IMR-90 (cell line): ENCODE results near the gene CTNNA2. TPM values are rescaled to one million over a fixed set of nuclear protein-coding genes. Genes with fewer than 3 reads are reported as not detected.

ENCODE experiments used
- ATAC-seq: fragments of 200-7000 bp; cut with Tn5 transposase; 2 replicates; pipeline ENCODE4 v1.9.1; 2020; ENCODE audit warnings: low read depth, mild to moderate bottlenecking, moderate library complexity
- BruUV-seq: library from RNA; stranded (reverse); fragments of 400-500 nt; replicated peaks from 2 replicates; lab custom pipeline; 2021; lab: Mats Ljungman, UMichigan
- CTCF ChIA-PET: fragments of 300-600 bp; formaldehyde crosslinking; extraction: SDS; loops from one replicate; lab custom pipeline; 2021; ENCODE audit warnings: antibody characterized with exemption; lab: Yijun Ruan, JAX
- POLR2A ChIA-PET: fragments of 300-600 bp; sonication (Branson Sonifier 250); formaldehyde crosslinking; loops from one replicate; lab custom pipeline; 2022; ENCODE audit warnings: antibody characterized with exemption; ENCODE audit not compliant: unreplicated experiment; lab: Charles Lee
- DNase-seq: peaks from one replicate; pipeline ENCODE4 v3.0.0; 2013
- H2AFZ ChIP-seq: replicated peaks from 2 replicates; pipeline ENCODE3; 2013; ENCODE audit warnings: low read length, mild to moderate bottlenecking; ENCODE audit not compliant: poor library complexity
- H2AK5ac ChIP-seq: 2 replicates; pipeline ENCODE4 v1.6.1; 2013; ENCODE audit warnings: low read depth, low read length, inconsistent platforms
- H2AK9ac ChIP-seq: replicated peaks from 2 replicates; pipeline ENCODE3; 2013; ENCODE audit warnings: mild to moderate bottlenecking, low read depth, low read length, moderate library complexity; ENCODE audit not compliant: poor library complexity
- H2BK120ac ChIP-seq: 2 replicates; pipeline ENCODE4 v1.6.1; 2013; ENCODE audit warnings: low read depth, low read length, inconsistent platforms
- H2BK15ac ChIP-seq: 3 replicates; pipeline ENCODE4 v1.6.1; 2013; ENCODE audit warnings: low read depth, low read length, inconsistent platforms
- H2BK20ac ChIP-seq: 2 replicates; pipeline ENCODE4 v1.6.1; 2013; ENCODE audit warnings: low read depth, mild to moderate bottlenecking, inconsistent platforms, low read length, moderate library complexity
- H2BK5ac ChIP-seq: 2 replicates; pipeline ENCODE4 v1.6.1; 2013; ENCODE audit warnings: mild to moderate bottlenecking, low read depth, low read length, inconsistent platforms; ENCODE audit not compliant: poor library complexity, severe bottlenecking
- H3K14ac ChIP-seq: replicated peaks from 2 replicates; pipeline ENCODE4 v1.6.1; 2013; ENCODE audit warnings: low read depth, low read length, inconsistent platforms
- H3K18ac ChIP-seq: 2 replicates; pipeline ENCODE4 v1.6.1; 2013; ENCODE audit warnings: low read depth, low read length, control low read depth
- H3K23ac ChIP-seq: 2 replicates; pipeline ENCODE4 v1.6.1; 2013; ENCODE audit warnings: low read depth, low read length, inconsistent platforms
- H3K27ac ChIP-seq: 2 replicates; pipeline ENCODE4 v1.5.1; 2013; ENCODE audit warnings: mild to moderate bottlenecking, control low read depth, low read length; ENCODE audit not compliant: insufficient read depth
- H3K27me3 ChIP-seq: 2 replicates; pipeline ENCODE4 v1.6.1; 2013; ENCODE audit warnings: low read length; ENCODE audit not compliant: control insufficient read depth, insufficient read depth
- H3K36me3 ChIP-seq: 2 replicates; pipeline ENCODE4 v1.6.1; 2013; ENCODE audit warnings: low read length, mixed read lengths; ENCODE audit not compliant: control insufficient read depth, insufficient read depth
- H3K4ac ChIP-seq: 2 replicates; pipeline ENCODE4 v1.6.1; 2013; ENCODE audit warnings: low read depth, low read length, inconsistent platforms
- H3K4me1 ChIP-seq: 2 replicates; pipeline ENCODE4 v1.6.1; 2013; ENCODE audit warnings: low read length, mixed read lengths; ENCODE audit not compliant: control insufficient read depth, insufficient read depth
- H3K4me2 ChIP-seq: 2 replicates; pipeline ENCODE4 v1.6.1; 2013; ENCODE audit warnings: low read depth, mild to moderate bottlenecking, control low read depth, low read length, moderate library complexity
- H3K4me3 ChIP-seq: 2 replicates; pipeline ENCODE4 v1.5.1; 2013; ENCODE audit warnings: low read depth, mild to moderate bottlenecking, control low read depth, low read length, moderate library complexity; ENCODE audit not compliant: insufficient read depth
- H3K56ac ChIP-seq: 2 replicates; pipeline ENCODE4 v1.6.1; 2013; ENCODE audit warnings: low read length, inconsistent platforms; ENCODE audit not compliant: insufficient read depth; ENCODE audit errors: extremely low read depth
- H3K79me1 ChIP-seq, 2 experiments: 2 replicates each; pipeline ENCODE4 v1.6.1; 2013; ENCODE audit warnings: low read length in 2 of 2, inconsistent platforms in 1 of 2, low read depth in 1 of 2
- H3K9ac ChIP-seq: 2 replicates; pipeline ENCODE4 v1.6.1; 2013; ENCODE audit warnings: low read depth, low read length, control low read depth
- H3K9me1 ChIP-seq: 2 replicates; pipeline ENCODE4 v1.6.1; 2013; ENCODE audit warnings: low read length, inconsistent platforms; ENCODE audit not compliant: insufficient read depth
- H3K9me3 ChIP-seq: 2 replicates; pipeline ENCODE4 v1.6.1; 2013; ENCODE audit warnings: low read length; ENCODE audit not compliant: control insufficient read depth, insufficient read depth
- H4K20me1 ChIP-seq: 2 replicates; pipeline ENCODE4 v1.6.1; 2013; ENCODE audit warnings: low read length, inconsistent platforms; ENCODE audit not compliant: insufficient read depth
- H4K5ac ChIP-seq: 2 replicates; pipeline ENCODE4 v1.6.1; 2013; ENCODE audit warnings: mild to moderate bottlenecking, low read depth, low read length, control low read depth
- H4K8ac ChIP-seq, 2 experiments: 2 replicates each; pipeline ENCODE4 v1.6.1; 2013; ENCODE audit warnings: low read depth in 2 of 2, low read length in 2 of 2, control low read depth in 1 of 2, inconsistent platforms in 1 of 2
- H4K91ac ChIP-seq: 2 replicates; pipeline ENCODE4 v1.6.1; 2013; ENCODE audit warnings: low read depth, low read length, inconsistent platforms; ENCODE audit not compliant: insufficient read depth
- BHLHE40 ChIP-seq: fragments of 150-350 bp; IDR thresholded peaks from 2 replicates; pipeline ENCODE4 v1.6.1; 2016; ENCODE audit warnings: mild to moderate bottlenecking, low read depth, low read length
- CEBPB ChIP-seq: IDR thresholded peaks from 2 replicates; pipeline ENCODE4 v1.6.1; 2012; ENCODE audit warnings: low read depth, low read length, improper control_type of control experiment
- CHD1 ChIP-seq: IDR thresholded peaks from 2 replicates; pipeline ENCODE4 v1.6.1; 2012; ENCODE audit warnings: low read depth, low read length, improper control_type of control experiment
- CTCF ChIP-seq: conservative IDR thresholded peaks from 2 replicates; pipeline ENCODE4 v1.5.1; 2012; ENCODE audit warnings: mild to moderate bottlenecking, low read depth, low read length, improper control_type of control experiment
- ELK1 ChIP-seq: fragments of 150-350 bp; IDR thresholded peaks from 2 replicates; pipeline ENCODE4 v1.6.1; 2016; ENCODE audit warnings: low read depth, mild to moderate bottlenecking, low read length, moderate library complexity, borderline replicate concordance
- FOS ChIP-seq: fragments of 150-350 bp; IDR thresholded peaks from 2 replicates; pipeline ENCODE4 v1.6.1; 2016; ENCODE audit warnings: low read depth, low read length
- MAFK ChIP-seq: IDR thresholded peaks from 2 replicates; pipeline ENCODE4 v1.6.1; 2012; ENCODE audit warnings: low read depth, low read length, improper control_type of control experiment
- MAZ ChIP-seq: IDR thresholded peaks from 2 replicates; pipeline ENCODE4 v1.6.1; 2012; ENCODE audit warnings: low read depth, mild to moderate bottlenecking, low read length, improper control_type of control experiment, moderate library complexity, borderline replicate concordance
- MXI1 ChIP-seq: IDR thresholded peaks from 2 replicates; pipeline ENCODE4 v1.6.1; 2012; ENCODE audit warnings: low read depth, mild to moderate bottlenecking, low read length, moderate library complexity, borderline replicate concordance
- NFE2L2 ChIP-seq: fragments of 150-350 bp; IDR thresholded peaks from 2 replicates; pipeline ENCODE4 v1.6.1; 2016; ENCODE audit warnings: low read depth, mild to moderate bottlenecking, low read length
- POLR2A ChIP-seq: IDR thresholded peaks from 2 replicates; pipeline ENCODE4 v1.6.1; 2012; ENCODE audit warnings: mild to moderate bottlenecking, low read depth, low read length
- RAD21 ChIP-seq: IDR thresholded peaks from 2 replicates; pipeline ENCODE4 v1.6.1; 2012; ENCODE audit warnings: low read length, improper control_type of control experiment
- RCOR1 ChIP-seq: IDR thresholded peaks from 2 replicates; pipeline ENCODE4 v1.6.1; 2012; ENCODE audit warnings: mild to moderate bottlenecking, low read length, improper control_type of control experiment; ENCODE audit not compliant: insufficient replicate concordance
- RFX5 ChIP-seq: IDR thresholded peaks from 2 replicates; pipeline ENCODE4 v1.8.0; 2012; ENCODE audit warnings: low read depth, mild to moderate bottlenecking, low read length, moderate library complexity
- SMC3 ChIP-seq: fragments of 150-350 bp; IDR thresholded peaks from 2 replicates; pipeline ENCODE4 v1.6.1; 2016; ENCODE audit warnings: low read depth, mild to moderate bottlenecking, antibody characterized with exemption, low read length, moderate library complexity
- WGBS, 2 experiments: methylation state at CpG; one replicate each; pipeline versions ENCODE4 v1.1.5 to v1.1.7; 2013; ENCODE audit warnings: missing lambda C conversion rate in 2 of 2; ENCODE audit not compliant: insufficient read length in 1 of 2; ENCODE audit errors: extremely low coverage in 2 of 2; 5-methylcytosine and 5-hydroxymethylcytosine counted together
- dilution Hi-C: fragments of 300-500 bp; cut with HindIII; formaldehyde crosslinking; loops from one replicate; pipeline ENCODE4 v1.14.3; 2018; ENCODE audit warnings: low sequenced_read_pairs; ENCODE audit not compliant: unreplicated experiment
- in situ Hi-C: fragments of 300-500 bp; cut with MboI; formaldehyde crosslinking; loops from 3 replicates; pipeline ENCODE4 v1.14.3; 2019; ENCODE audit warnings: low sequenced_read_pairs, inconsistent platforms, mixed read lengths
- intact Hi-C: fragments of 100-400 bp; cut with micrococcal nuclease; formaldehyde crosslinking; loops from 2 replicates; pipeline ENCODE4 v1.10.0; 2022
- polyA plus RNA-seq, 3 experiments: library from polyadenylated mRNA; depleted of rRNA; stranded (reverse); fragments of >200 nt; gene quantifications; 2 replicates each; pipeline ENCODE4 v1.2.3, GENCODE V29; 2012; ENCODE audit warnings: low replicate concordance in 1 of 3
- total RNA-seq: library from RNA; depleted of rRNA; stranded (reverse); fragments of >200 nt; gene quantifications from 2 replicates; pipeline ENCODE4 v1.2.3, GENCODE V29; 2012

Gene CTNNA2
- total and polyA plus RNA-seq, 2 of the 4 experiments (the other 2 are of a cell fraction): not detected

DNA sequence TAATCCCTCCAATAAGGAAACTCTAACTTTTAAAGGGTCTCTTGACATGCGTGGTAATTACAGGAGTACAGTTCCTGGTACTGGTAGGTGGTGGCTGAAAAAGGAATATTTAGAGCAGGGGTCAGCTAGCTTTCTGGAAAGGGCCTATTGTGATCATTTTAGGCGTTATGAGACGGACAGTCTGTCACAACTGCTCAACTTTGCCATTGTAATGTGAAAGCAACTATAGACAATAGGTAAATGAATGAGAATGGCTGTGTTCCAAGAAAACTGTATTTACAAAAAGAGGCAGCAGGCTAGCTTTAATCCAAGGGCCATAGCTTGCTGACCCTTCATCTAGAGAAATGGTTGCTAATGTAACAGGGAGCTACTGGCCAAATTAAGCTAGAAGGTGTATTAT, 969.4 kb downstream of the CTNNA2 start:
- H3K18ac ChIP-seq: no peak overlapping the region
- no peak overlapping the region for H2BK15ac ChIP-seq
- H3K4ac ChIP-seq: no peak overlapping the region
- in situ Hi-C loops: no loop called here
- no peak overlapping the region for H4K5ac ChIP-seq
- H2BK20ac ChIP-seq: no peak overlapping the region
- no peak for TF ChIP-seq NFE2L2
- TF ChIP-seq SMC3: no peak
- TF ChIP-seq FOS: no peak
- no peak for TF ChIP-seq RAD21
- TF ChIP-seq MXI1: no peak
- no peak for TF ChIP-seq ELK1
- no peak for TF ChIP-seq BHLHE40
- TF ChIP-seq CHD1: no peak
- TF ChIP-seq CEBPB: no peak
- TF ChIP-seq RCOR1: no peak
- TF ChIP-seq RFX5: no peak
- TF ChIP-seq MAZ: no peak
- TF ChIP-seq POLR2A: no peak
- TF ChIP-seq MAFK: no peak
- TF ChIP-seq CTCF: no peak
- no peak overlapping the region for H3K14ac ChIP-seq
- no peak overlapping the region for H3K23ac ChIP-seq
- H3K27me3 ChIP-seq: no peaks in the 10 kb centered on the region
- H3K4me2 ChIP-seq: no peak overlapping the region
- dilution Hi-C loops: no loop called here
- no peak overlapping the region for H2AK5ac ChIP-seq
- no peaks in the 10 kb centered on the region for H4K20me1 ChIP-seq
- no peak overlapping the region for H4K91ac ChIP-seq
- H2BK5ac ChIP-seq: no peak overlapping the region
- H2AFZ ChIP-seq: no peak overlapping the region
- no peak overlapping the region for H3K9ac ChIP-seq
- no peaks in the 10 kb centered on the region for H3K36me3 ChIP-seq
- no peak overlapping the region for H3K56ac ChIP-seq
- intact Hi-C loops: no loop called here
- H3K9me3 ChIP-seq: no peaks in the 10 kb centered on the region
- no peak overlapping the region for H4K8ac ChIP-seq
- H3K4me1 ChIP-seq: no peaks in the 10 kb centered on the region
- no peak overlapping the region for H2BK120ac ChIP-seq
- 70% methylated on average over 2 of the region's 3 CpGs; no CpG with 5 or more reads in 1 of the 2 experiments for WGBS, 2 experiments
- H2AK9ac ChIP-seq: no peak overlapping the region
- CTCF ChIA-PET: no interaction called here
- H3K4me3 ChIP-seq: no peak overlapping the region
- no peaks in the 10 kb centered on the region for H3K9me1 ChIP-seq
- ATAC-seq (no peak), DNase-seq (no peak)
- BruUV-seq: no TSS peak
- no peak overlapping the region for H3K27ac ChIP-seq
- no peaks in the 10 kb centered on the region for H3K79me1 ChIP-seq
- POLR2A ChIA-PET: no interaction called here
